Omental fat pad (tissue), 4 donors: ENCODE results near the gene ITIH5. TPM values are rescaled to one million over a fixed set of nuclear protein-coding genes. Genes with fewer than 3 reads are reported as not detected.

Experiments used
- ATAC-seq: fragments of 150-250 bp; one replicate; pipeline ENCODE4 v1.9.1; 2016; ENCODE audit warnings: mild to moderate bottlenecking, moderate library complexity; ENCODE audit not compliant: low FRiP score
- DNase-seq: peaks from one replicate; pipeline ENCODE4 v3.0.0-alpha.2; 2019; ENCODE audit warnings: low spot score
- CTCF ChIP-seq, 3 donors: fragments of 450-650 bp; IDR thresholded peaks; one replicate each; pipeline ENCODE4 v1.5.1; 2016 to 2017; ENCODE audit warnings: antibody characterized with exemption in 3 of 3, mild to moderate bottlenecking in 3 of 3, moderate library complexity in 2 of 3
- total RNA-seq, 4 donors: library from RNA; depleted of rRNA; stranded (reverse); fragments of >200 nt; gene quantifications; one replicate each; pipeline ENCODE4 v1.1.0, GENCODE V29; 2016

ITIH5 gene
- total RNA-seq, 4 donors from 2014 or later: 50.0 to 263 (median 97.9) TPM

- ATAC-seq (no peak), DNase-seq (no peak)
- TF ChIP-seq CTCF (IDR thresholded peaks at IDR 0.05): no peak
These were observed 116.8 kb downstream of the ITIH5 start for GRCh38 chr10:7550013-7550412.

- no peak for ATAC-seq
- no peak for DNase-seq
- TF ChIP-seq CTCF (IDR thresholded peaks at IDR 0.05): no peak
These were observed 118.9 kb downstream of the ITIH5 start for GRCh38 chr10:7547829-7548228.

- ATAC-seq (no peak), DNase-seq (no peak)
- no peak for TF ChIP-seq CTCF (IDR thresholded peaks at IDR 0.05)
These were observed 119.6 kb downstream of the ITIH5 start for GRCh38 chr10:7547206-7547605.

- ATAC-seq: no peak
- no peak for TF ChIP-seq CTCF (IDR thresholded peaks at IDR 0.05)
- DNase-seq: no peak
These were observed 120.3 kb downstream of the ITIH5 start for GRCh38 chr10:7546385-7546967.

- TF ChIP-seq CTCF (IDR thresholded peaks at IDR 0.05): no peak
- ATAC-seq: no peak
- no peak for DNase-seq
These were observed 121.0 kb downstream of the ITIH5 start for GRCh38 chr10:7545792-7546191.

- DNase-seq: no peak
- ATAC-seq: no peak
- TF ChIP-seq CTCF (IDR thresholded peaks at IDR 0.05): no peak
These were observed 121.5 kb downstream of the ITIH5 start for GRCh38 chr10:7545261-7545660.

GRCh38 chr10:7544203-7544602, 122.6 kb downstream of the ITIH5 start:
- DNase-seq (no peak), ATAC-seq (no peak)
- TF ChIP-seq CTCF (IDR thresholded peaks at IDR 0.05): no peak
